Mucosa of descending colon (tissue), 3 donors: Measurements from ENCODE around the gene SLC16A12. TPM values are rescaled to one million over a fixed set of nuclear protein-coding genes. Genes with fewer than 3 reads are reported as not detected.

Experiments used
- ATAC-seq: fragments of 200-7000 bp; cut with Tn5 transposase; one replicate; pipeline ENCODE4 v1.9.1; 2020; ENCODE audit warnings: mild to moderate bottlenecking, moderate library complexity
- DNase-seq, 3 donors: peaks; one replicate each; pipeline ENCODE4 v3.0.0-alpha.2; 2020
- H3K36me3 ChIP-seq: fragments of 200-600 bp; one replicate; pipeline ENCODE4 v1.8.0; 2021; ENCODE audit warnings: low read depth, mild to moderate bottlenecking
- H3K4me1 ChIP-seq: fragments of 200-600 bp; one replicate; pipeline ENCODE4 v1.8.0; 2021; ENCODE audit warnings: low read depth, mild to moderate bottlenecking
- H3K4me3 ChIP-seq: fragments of 200-600 bp; one replicate; pipeline ENCODE4 v1.8.0; 2021; ENCODE audit warnings: mild to moderate bottlenecking
- H3K9me3 ChIP-seq: fragments of 200-600 bp; one replicate; pipeline ENCODE4 v1.8.0; 2021; ENCODE audit warnings: mild to moderate bottlenecking
- CTCF ChIP-seq: fragments of 200-600 bp; IDR thresholded peaks from one replicate; pipeline ENCODE4 v1.8.0; 2022; ENCODE audit warnings: antibody characterized with exemption, mild to moderate bottlenecking
- intact Hi-C, 2 donors: fragments of 100-400 bp; cut with DNase I in 1 of 2; cut with micrococcal nuclease in 1 of 2; formaldehyde crosslinking; loops; one replicate each; pipeline versions ENCODE4 v1.11.0 to v1.11.1; 2022; cut with DNase I, micrococcal nuclease
- total RNA-seq, 3 donors: library from RNA; stranded (reverse); fragmentation: NEBNext Ultra II Directional in 2 of 3; extraction: Animal tissue kit (Norgen Biotek cat#: 25700) in 2 of 3; gene quantifications; one replicate each; pipeline versions ENCODE4 v1.2.1 to v1.2.4, GENCODE V29; 2021 to 2023
- donor health status: DM: no; HTN: no; CAD: no; lungs with moderate emphysema.
- donor health status: DM: no; HTN: no; CAD: no.
- donor health status: DM: no; HTN: yes; CAD: no.

The SLC16A12 gene
- total RNA-seq, 3 donors from 2014 or later = 0.12 to 0.47 (median 0.23) TPM

GRCh38 chr10:89565180-89565579, 29.8 kb upstream of the SLC16A12 start:
- ATAC-seq (no peak), DNase-seq (no peak)
- no peak for TF ChIP-seq CTCF
- no peaks in the 10 kb centered on the region for H3K4me1 ChIP-seq
- no peaks in the 10 kb centered on the region for H3K36me3 ChIP-seq
- no peak overlapping the region for H3K4me3 ChIP-seq
- intact Hi-C loops = loop anchor here (2.0 to 10.0 kb wide), 2 partner anchors 138 to 310 kb away; partner anchors contain the start of gene LIPA (in 1 of the 2)
- H3K9me3 ChIP-seq = no peaks in the 10 kb centered on the region

GRCh38 chr10:89563861-89564478, 28.6 kb upstream of the SLC16A12 start:
- peak in 1 of 3 donors; percentile 57 for DNase-seq
- intact Hi-C loops = loop anchor here (2.0 to 10.0 kb wide), 2 partner anchors 137 to 309 kb away; partner anchors contain the start of gene LIPA (in 1 of the 2)
- peak; percentile 53 for ATAC-seq

DNA sequence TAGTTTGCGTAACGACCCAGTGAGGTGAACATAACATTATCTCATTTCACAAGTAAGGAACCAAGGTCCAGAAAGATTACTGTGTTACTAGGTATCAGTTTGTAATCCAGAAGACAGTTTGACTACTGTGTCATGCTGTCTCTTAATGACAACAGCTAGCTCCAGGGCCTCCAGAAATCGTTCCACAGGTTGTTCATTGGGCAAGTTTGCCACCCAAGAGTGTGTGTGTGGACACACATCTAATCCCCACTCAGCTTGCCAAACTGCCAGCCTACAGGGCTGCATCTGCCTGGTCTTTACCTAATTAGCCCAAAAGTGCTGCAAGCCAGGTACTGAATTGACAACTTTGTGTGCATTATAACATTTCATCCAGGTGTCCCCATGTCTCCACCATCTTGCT, 27.9 kb upstream of the SLC16A12 start:
- Histone ChIP-seq H3K36me3 (no peaks in the 10 kb centered on the region), H3K4me3 (no peak overlapping the region), H3K4me1 (no peaks in the 10 kb centered on the region), H3K9me3 (no peaks in the 10 kb centered on the region)
- ATAC-seq = no peak
- no peak for DNase-seq
- intact Hi-C loops = loop anchor here in 1 of 2 donors (10.0 kb wide), 1 partner anchor 309 kb away; the partner anchor contains the start of gene LIPA
- no peak for TF ChIP-seq CTCF

More at GRCh38 chr10:89563861-89564478, 28.6 kb upstream of the SLC16A12 start:
- Histone ChIP-seq H3K4me3 (no peak overlapping the region), H3K4me1 (no peaks in the 10 kb centered on the region), H3K36me3 (no peaks in the 10 kb centered on the region), H3K9me3 (no peaks in the 10 kb centered on the region)
- TF ChIP-seq CTCF = peak; percentile 37

DNA sequence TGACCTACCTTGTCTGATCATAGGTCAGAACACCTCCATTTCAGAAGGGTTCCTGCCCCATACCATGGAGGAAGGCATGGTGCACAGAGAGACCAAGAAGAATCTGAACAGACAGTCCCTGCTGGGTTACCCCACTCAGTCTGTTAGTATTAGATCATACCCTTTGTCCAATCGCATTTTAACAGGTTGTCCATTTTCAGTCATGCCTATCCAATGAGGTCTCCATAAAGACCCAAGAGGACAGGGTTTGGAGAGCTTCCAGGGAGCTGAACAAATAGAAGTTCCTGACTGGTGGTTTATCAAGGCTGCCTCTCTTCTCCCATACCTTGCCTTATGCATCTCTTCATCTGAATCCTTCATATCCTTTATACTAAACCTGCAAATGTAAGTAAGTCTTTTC, 21.2 kb upstream of the SLC16A12 start:
- H3K36me3 ChIP-seq = no peaks in the 10 kb centered on the region
- intact Hi-C loops = no loop called here
- ATAC-seq (no peak), DNase-seq (no peak)
- no peak overlapping the region for H3K4me3 ChIP-seq
- TF ChIP-seq CTCF = no peak
- no peaks in the 10 kb centered on the region for H3K9me3 ChIP-seq
- no peaks in the 10 kb centered on the region for H3K4me1 ChIP-seq

DNA sequence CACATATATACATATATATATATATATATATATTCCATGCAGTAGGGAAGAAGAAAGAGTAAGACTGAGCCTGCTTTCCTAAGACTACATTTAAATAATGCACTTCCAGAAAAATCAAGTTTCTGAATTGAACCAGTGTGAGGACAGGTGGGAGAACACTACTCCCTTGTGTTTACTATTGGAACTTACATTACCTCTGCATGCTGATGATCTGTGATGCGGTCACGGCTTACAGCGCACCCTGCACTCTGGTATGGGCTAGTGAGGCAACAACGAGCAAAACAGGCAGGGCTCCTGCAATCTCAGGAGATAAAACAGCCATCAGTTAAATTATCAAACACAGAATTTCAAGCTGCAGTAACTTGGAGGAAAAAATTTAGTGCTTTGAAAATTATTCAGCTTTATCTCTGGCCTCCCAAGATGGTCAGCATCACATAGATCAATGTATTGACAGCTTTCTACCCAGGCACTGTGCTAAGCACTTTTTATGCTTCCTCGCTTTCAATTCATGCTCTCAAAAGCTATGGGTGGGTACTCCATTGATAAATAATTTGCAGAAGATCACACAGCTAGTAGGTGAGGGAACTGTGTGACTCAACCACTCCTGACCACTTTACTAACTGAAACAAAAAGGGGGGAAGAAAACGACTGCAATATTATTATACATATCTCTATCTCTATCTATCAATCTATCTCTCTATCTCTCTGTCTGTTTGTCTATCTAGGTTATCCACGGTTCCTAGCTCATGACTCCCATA, 20.5 kb upstream of the SLC16A12 start:
- Histone ChIP-seq H3K4me3 (no peak overlapping the region), H3K4me1 (no peaks in the 10 kb centered on the region), H3K36me3 (no peaks in the 10 kb centered on the region), H3K9me3 (no peaks in the 10 kb centered on the region)
- intact Hi-C loops = no loop called here
- ATAC-seq (no peak), DNase-seq (no peak)
- no peak for TF ChIP-seq CTCF
